Lung microvascular endothelial cell (primary cell): ENCODE measurements around the gene LRWD1. TPM values are rescaled to one million over a fixed set of nuclear protein-coding genes. Genes with fewer than 3 reads are reported as not detected.

Source experiments
- DNase-seq, 2 donors: peaks; one replicate each; pipeline versions ENCODE4 v3.0.0 to v3.0.0-alpha.2; 2010; ENCODE audit warnings: low read depth in 2 of 2
- total RNA-seq: library from RNA; depleted of rRNA; stranded (reverse); fragments of >200 nt; gene quantifications from 2 replicates; pipeline ENCODE4 v1.2.1, GENCODE V29; 2014

Gene LRWD1
- 13.5 and 17.7 TPM in 2 replicates for total RNA-seq

- DNase-seq = peak; percentile 92
Measured at GRCh38 chr7:102464577-102465280, at the start of gene LRWD1, which contains the start of gene ALKBH4. TSS of gene LRWD1 (plus strand) at chr7:102464984. CDS start at chr7:102465081, 97 bp downstream. TSS of gene ALKBH4 (minus strand) at chr7:102464863. CDS start at chr7:102464836, 27 bp downstream.

GRCh38 chr7:102415685-102416225, 49.0 kb upstream of the LRWD1 start:
- peak; percentile 28 to 40 for DNase-seq

GRCh38 chr7:102416406-102416805, 48.4 kb upstream of the LRWD1 start:
- no peak for DNase-seq

GRCh38 chr7:102417105-102417504, 47.7 kb upstream of the LRWD1 start:
- DNase-seq = no peak

- DNase-seq = no peak
Measured at GRCh38 chr7:102418592-102418991, 46.2 kb upstream of the LRWD1 start.

- DNase-seq = no peak
Measured at GRCh38 chr7:102421706-102422240, 43.0 kb upstream of the LRWD1 start.

GRCh38 chr7:102424129-102424551, 40.6 kb upstream of the LRWD1 start:
- DNase-seq = no peak

GRCh38 chr7:102424787-102425218, 40.0 kb upstream of the LRWD1 start:
- DNase-seq = no peak

- no peak for DNase-seq
Measured at GRCh38 chr7:102425639-102426267, 39.0 kb upstream of the LRWD1 start.

- no peak for DNase-seq
Measured at GRCh38 chr7:102426268-102427018, 38.3 kb upstream of the LRWD1 start.

- DNase-seq = no peak
Measured at GRCh38 chr7:102427019-102427405, 37.8 kb upstream of the LRWD1 start.

- DNase-seq = no peak
Measured at GRCh38 chr7:102429141-102429899, 35.5 kb upstream of the LRWD1 start.

- peak in 1 of 2 donors; percentile 76 for DNase-seq
Measured at GRCh38 chr7:102431617-102432298, 33.0 kb upstream of the LRWD1 start.

- DNase-seq = no peak
Measured at GRCh38 chr7:102432442-102433218, 32.2 kb upstream of the LRWD1 start.

GRCh38 chr7:102433219-102434038, 31.4 kb upstream of the LRWD1 start, which contains the start of gene ORAI2:
TSS of gene ORAI2 (plus strand) at chr7:102433575. CDS start at chr7:102438957, 5,382 bp downstream.
- DNase-seq = peak; percentile 70 to 86

- no peak for DNase-seq
Measured at GRCh38 chr7:102434039-102434486, 30.7 kb upstream of the LRWD1 start.

GRCh38 chr7:102436118-102436517, 28.7 kb upstream of the LRWD1 start:
- no peak for DNase-seq
